ENCODE measurements around the gene EFCAB6. TPM values are rescaled to one million over a fixed set of nuclear protein-coding genes. Genes with fewer than 3 reads are reported as not detected.

EFCAB6 gene
- total RNA-seq, 6 experiments from 2014 or later, result 0.29 to 1.5 (median 0.93) TPM

GRCh38 chr22:43574738-43575137 is 237.4 kb downstream of the EFCAB6 start:
- WGBS (ENCODE audit: insufficient coverage, low coverage, low lambda C conversion rate, missing lambda C conversion rate), result 56% methylated on average over 2 of the region's 5 CpGs
- no peak overlapping the region for H3K27ac ChIP-seq
- DNase-seq, result no peak

DNA sequence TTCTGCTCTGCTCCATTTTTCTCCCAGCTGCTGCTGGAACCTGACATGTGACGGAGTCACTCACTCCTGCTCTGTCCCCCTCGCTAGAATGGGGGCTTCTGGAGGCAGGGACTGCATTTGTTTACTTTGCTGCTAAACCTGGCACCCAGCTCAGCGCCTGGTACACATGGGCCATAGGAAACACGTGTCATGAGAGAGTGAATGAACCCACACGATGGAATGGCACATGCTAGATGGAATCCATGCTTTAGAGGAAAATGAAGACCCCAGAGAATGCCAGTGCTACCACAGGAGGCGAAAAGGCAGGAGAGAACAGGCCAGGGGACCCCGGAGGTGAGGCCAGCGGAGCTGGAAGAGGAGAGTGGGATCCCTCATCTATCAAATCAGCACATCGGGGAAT is 239.4 kb downstream of the EFCAB6 start:
- Histone ChIP-seq H3K9me3 (no peaks in the 10 kb centered on the region), H3K4me1 (no peaks in the 10 kb centered on the region), H3K36me3 (no peaks in the 10 kb centered on the region), H3K27ac (no peak overlapping the region), H3K4me3 (no peak overlapping the region), H3K27me3 (no peaks in the 10 kb centered on the region)
- intact Hi-C loops (cut with DNase I), result no loop called here
- DNase-seq (no peak), ATAC-seq (no peak)
- 56% methylated on average over 3 of the region's 9 CpGs for WGBS (ENCODE audit: insufficient coverage, low coverage, low lambda C conversion rate, missing lambda C conversion rate)
- TF ChIP-seq POLR2A (IDR thresholded peaks at IDR 0.05), result no peak
- TF ChIP-seq, protein P1, sequence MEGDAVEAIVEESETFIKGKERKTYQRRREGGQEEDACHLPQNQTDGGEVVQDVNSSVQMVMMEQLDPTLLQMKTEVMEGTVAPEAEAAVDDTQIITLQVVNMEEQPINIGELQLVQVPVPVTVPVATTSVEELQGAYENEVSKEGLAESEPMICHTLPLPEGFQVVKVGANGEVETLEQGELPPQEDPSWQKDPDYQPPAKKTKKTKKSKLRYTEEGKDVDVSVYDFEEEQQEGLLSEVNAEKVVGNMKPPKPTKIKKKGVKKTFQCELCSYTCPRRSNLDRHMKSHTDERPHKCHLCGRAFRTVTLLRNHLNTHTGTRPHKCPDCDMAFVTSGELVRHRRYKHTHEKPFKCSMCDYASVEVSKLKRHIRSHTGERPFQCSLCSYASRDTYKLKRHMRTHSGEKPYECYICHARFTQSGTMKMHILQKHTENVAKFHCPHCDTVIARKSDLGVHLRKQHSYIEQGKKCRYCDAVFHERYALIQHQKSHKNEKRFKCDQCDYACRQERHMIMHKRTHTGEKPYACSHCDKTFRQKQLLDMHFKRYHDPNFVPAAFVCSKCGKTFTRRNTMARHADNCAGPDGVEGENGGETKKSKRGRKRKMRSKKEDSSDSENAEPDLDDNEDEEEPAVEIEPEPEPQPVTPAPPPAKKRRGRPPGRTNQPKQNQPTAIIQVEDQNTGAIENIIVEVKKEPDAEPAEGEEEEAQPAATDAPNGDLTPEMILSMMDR (IDR thresholded peaks at IDR 0.05), result no peak

More at GRCh38 chr22:43574738-43575137, 237.4 kb downstream of the EFCAB6 start:
- H3K4me1 ChIP-seq, result no peaks in the 10 kb centered on the region
- no peaks in the 10 kb centered on the region for H3K9me3 ChIP-seq
- no peaks in the 10 kb centered on the region for H3K36me3 ChIP-seq
- ATAC-seq, result no peak
- no peak for TF ChIP-seq POLR2A (IDR thresholded peaks at IDR 0.05)
- TF ChIP-seq, protein P1 (IDR thresholded peaks at IDR 0.05), result no peak
- intact Hi-C loops (cut with DNase I), result no loop called here
- no peak overlapping the region for H3K4me3 ChIP-seq
- no peaks in the 10 kb centered on the region for H3K27me3 ChIP-seq

DNA sequence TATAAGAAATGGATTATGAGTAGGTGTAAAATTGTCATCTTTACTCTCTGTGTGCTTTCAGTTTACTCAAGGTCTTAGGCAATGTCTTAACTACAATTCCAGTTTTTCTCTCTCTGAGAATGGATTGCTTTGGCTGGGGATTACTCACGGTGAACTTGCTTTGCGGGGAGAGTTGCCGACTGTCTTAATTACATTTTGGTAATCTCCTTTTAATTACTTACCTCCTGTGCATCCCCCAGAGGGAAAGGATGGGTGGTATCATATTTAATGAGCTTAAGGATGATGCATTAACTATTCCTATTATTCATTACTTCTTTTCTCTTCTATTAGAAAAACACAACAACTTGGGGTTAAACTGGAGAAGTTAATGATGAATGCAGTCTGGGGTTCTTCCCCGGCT is 240.9 kb downstream of the EFCAB6 start:
- Histone ChIP-seq H3K4me1 (no peaks in the 10 kb centered on the region), H3K36me3 (no peaks in the 10 kb centered on the region), H3K4me3 (no peak overlapping the region), H3K27me3 (no peaks in the 10 kb centered on the region), H3K27ac (no peak overlapping the region), H3K9me3 (no peaks in the 10 kb centered on the region)
- intact Hi-C loops (cut with DNase I), result no loop called here
- WGBS (ENCODE audit: insufficient coverage, low coverage, low lambda C conversion rate, missing lambda C conversion rate), result 48% methylated on average over 3 of the region's 4 CpGs
- ATAC-seq (no peak), DNase-seq (no peak)
- TF ChIP-seq, protein P1 (IDR thresholded peaks at IDR 0.05), result no peak
- no peak for TF ChIP-seq POLR2A (IDR thresholded peaks at IDR 0.05)

DNA sequence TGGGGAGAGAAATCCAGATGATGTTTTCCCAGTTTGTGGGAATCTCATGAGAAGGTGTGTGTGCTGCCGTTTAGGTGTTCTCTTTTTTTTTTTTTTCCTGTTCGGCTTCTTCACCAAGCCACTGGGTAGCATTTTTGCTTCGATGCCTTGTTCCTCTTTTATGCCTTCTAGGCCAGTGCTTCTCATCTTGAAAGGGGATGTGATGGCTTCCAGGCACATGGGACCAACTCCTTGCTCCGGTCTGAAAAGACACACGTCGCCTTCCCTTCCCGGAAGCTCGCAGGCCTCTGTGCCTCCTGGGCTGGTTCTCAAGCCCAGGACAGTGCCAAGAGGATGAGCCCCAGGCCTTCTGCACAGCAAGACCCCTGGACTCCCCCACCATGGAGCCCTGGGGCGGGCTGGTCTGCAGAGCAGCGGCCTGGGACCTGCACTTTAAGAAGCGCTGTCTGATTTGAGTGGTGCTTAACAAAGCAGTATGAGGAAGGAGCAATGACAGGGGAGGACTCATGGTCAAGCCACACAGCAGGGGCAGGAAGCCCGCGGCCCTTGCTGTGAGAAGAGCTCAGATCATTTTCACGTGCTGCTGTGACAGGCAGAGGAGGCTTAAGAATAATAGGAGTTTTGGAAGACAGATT is 241.5 kb downstream of the EFCAB6 start:
- TF ChIP-seq, protein P1 (IDR thresholded peaks at IDR 0.05), result no peak
- no peak for TF ChIP-seq POLR2A (IDR thresholded peaks at IDR 0.05)
- 63% methylated on average over 14 of the region's 14 CpGs for WGBS (ENCODE audit: insufficient coverage, low coverage, low lambda C conversion rate, missing lambda C conversion rate)
- Histone ChIP-seq H3K4me3 (no peak overlapping the region), H3K9me3 (no peaks in the 10 kb centered on the region), H3K27me3 (no peaks in the 10 kb centered on the region), H3K27ac (no peak overlapping the region), H3K4me1 (no peaks in the 10 kb centered on the region), H3K36me3 (no peaks in the 10 kb centered on the region)
- no peak for ATAC-seq
- no peak for DNase-seq
- intact Hi-C loops (cut with DNase I), result no loop called here

Measured in right lobe of liver (tissue), 6 donors.